ENCODE data around the gene HPCAL1.

HPCAL1 gene

GRCh38 chr2:10471955-10472354 lies 169.3 kb downstream of the HPCAL1 start:
- no peaks in the 10 kb centered on the region for H3K4me1 ChIP-seq (ENCODE audit: insufficient read depth, low read length, poor library complexity, severe bottlenecking)
- H4K20me1 ChIP-seq (ENCODE audit: insufficient read depth, low read length, poor library complexity, severe bottlenecking): no peaks in the 10 kb centered on the region
- H3K9ac ChIP-seq (ENCODE audit: low read depth, low read length, poor library complexity, severe bottlenecking): no peak overlapping the region
- H3K36me3 ChIP-seq (ENCODE audit: insufficient read depth, low read length): no peaks in the 10 kb centered on the region
- H3K4me2 ChIP-seq (ENCODE audit: low read depth, low read length, poor library complexity, severe bottlenecking): no peak overlapping the region
- H2AFZ ChIP-seq (ENCODE audit: low read length): no peak overlapping the region
- H3K9me3 ChIP-seq (ENCODE audit: insufficient read depth, low read depth, low read length): no peaks in the 10 kb centered on the region
- no peaks in the 10 kb centered on the region for H3K27me3 ChIP-seq (ENCODE audit: insufficient read depth, low read length, poor library complexity, severe bottlenecking)
- H3F3A ChIP-seq (ENCODE audit: low read depth): no peaks in the 10 kb centered on the region
- H3K79me2 ChIP-seq (ENCODE audit: insufficient read depth, low read length): no peaks in the 10 kb centered on the region
- TF ChIP-seq, protein P1, sequence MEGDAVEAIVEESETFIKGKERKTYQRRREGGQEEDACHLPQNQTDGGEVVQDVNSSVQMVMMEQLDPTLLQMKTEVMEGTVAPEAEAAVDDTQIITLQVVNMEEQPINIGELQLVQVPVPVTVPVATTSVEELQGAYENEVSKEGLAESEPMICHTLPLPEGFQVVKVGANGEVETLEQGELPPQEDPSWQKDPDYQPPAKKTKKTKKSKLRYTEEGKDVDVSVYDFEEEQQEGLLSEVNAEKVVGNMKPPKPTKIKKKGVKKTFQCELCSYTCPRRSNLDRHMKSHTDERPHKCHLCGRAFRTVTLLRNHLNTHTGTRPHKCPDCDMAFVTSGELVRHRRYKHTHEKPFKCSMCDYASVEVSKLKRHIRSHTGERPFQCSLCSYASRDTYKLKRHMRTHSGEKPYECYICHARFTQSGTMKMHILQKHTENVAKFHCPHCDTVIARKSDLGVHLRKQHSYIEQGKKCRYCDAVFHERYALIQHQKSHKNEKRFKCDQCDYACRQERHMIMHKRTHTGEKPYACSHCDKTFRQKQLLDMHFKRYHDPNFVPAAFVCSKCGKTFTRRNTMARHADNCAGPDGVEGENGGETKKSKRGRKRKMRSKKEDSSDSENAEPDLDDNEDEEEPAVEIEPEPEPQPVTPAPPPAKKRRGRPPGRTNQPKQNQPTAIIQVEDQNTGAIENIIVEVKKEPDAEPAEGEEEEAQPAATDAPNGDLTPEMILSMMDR (conservative IDR thresholded peaks at IDR 0.05; ENCODE audit: low read length): no peak
- TF ChIP-seq EZH2phosphoT487 (IDR thresholded peaks at IDR 0.05; ENCODE audit: borderline replicate concordance): no peak
- H3K4me3 ChIP-seq (ENCODE audit: low read length, poor library complexity, severe bottlenecking): no peak overlapping the region
- H3K9me2 ChIP-seq (replicated peaks; ENCODE audit: low read depth, low read length): no peaks in the 10 kb centered on the region

DNA sequence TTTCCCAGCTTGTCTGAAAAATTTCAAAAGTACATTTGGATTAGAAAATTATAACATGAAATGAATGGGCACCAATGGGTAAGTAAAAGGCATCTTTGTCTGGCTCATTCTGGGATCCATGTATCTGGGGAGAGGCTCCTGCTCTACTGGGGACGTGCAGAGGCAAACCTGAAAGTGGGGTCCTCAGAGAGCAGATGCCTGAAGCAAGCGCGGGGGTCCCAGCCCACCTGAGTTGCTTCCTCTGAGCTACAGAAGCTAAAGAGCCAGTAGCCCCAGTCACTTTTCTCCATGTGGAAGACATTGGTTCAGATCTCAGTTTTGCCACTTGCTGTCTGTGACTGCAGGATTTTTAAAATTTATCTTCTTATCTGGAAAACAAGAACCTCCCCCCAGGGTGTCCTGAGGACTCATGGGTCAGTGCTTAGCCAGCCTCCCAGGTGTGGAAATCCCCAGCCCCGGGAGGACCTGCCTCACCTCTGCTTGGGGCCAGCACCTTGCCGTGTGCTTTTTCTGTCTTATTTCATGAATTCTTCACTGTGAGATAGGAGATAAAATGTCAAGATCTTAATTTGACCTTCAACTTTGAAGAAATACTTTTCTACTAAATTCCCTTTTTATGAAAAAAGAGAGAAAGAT lies 170.5 kb downstream of the HPCAL1 start:
- Histone ChIP-seq H3K9me2 (replicated peaks; ENCODE audit: low read depth, low read length) (no peaks in the 10 kb centered on the region), H3K9me3 (ENCODE audit: insufficient read depth, low read depth, low read length) (no peaks in the 10 kb centered on the region), H3K27me3 (ENCODE audit: insufficient read depth, low read length, poor library complexity, severe bottlenecking) (no peaks in the 10 kb centered on the region), H3K4me1 (ENCODE audit: insufficient read depth, low read length, poor library complexity, severe bottlenecking) (no peaks in the 10 kb centered on the region), H3K4me3 (ENCODE audit: low read length, poor library complexity, severe bottlenecking) (no peak overlapping the region), H3K4me2 (ENCODE audit: low read depth, low read length, poor library complexity, severe bottlenecking) (no peak overlapping the region), H3K79me2 (ENCODE audit: insufficient read depth, low read length) (no peaks in the 10 kb centered on the region), H4K20me1 (ENCODE audit: insufficient read depth, low read length, poor library complexity, severe bottlenecking) (no peaks in the 10 kb centered on the region), H3K9ac (ENCODE audit: low read depth, low read length, poor library complexity, severe bottlenecking) (no peak overlapping the region), H3F3A (ENCODE audit: low read depth) (no peaks in the 10 kb centered on the region), H2AFZ (ENCODE audit: low read length) (no peak overlapping the region), H3K36me3 (ENCODE audit: insufficient read depth, low read length) (no peaks in the 10 kb centered on the region)
- no peak for TF ChIP-seq EZH2phosphoT487 (IDR thresholded peaks at IDR 0.05; ENCODE audit: borderline replicate concordance)
- TF ChIP-seq, protein P1 (conservative IDR thresholded peaks at IDR 0.05; ENCODE audit: low read length): no peak

GRCh38 chr2:10475221-10475722 lies 172.6 kb downstream of the HPCAL1 start:
- TF ChIP-seq EZH2phosphoT487 (IDR thresholded peaks at IDR 0.05; ENCODE audit: borderline replicate concordance): no peak
- TF ChIP-seq, protein P1 (conservative IDR thresholded peaks at IDR 0.05; ENCODE audit: low read length): no peak
- Histone ChIP-seq H4K20me1 (ENCODE audit: insufficient read depth, low read length, poor library complexity, severe bottlenecking) (no peaks in the 10 kb centered on the region), H3K79me2 (ENCODE audit: insufficient read depth, low read length) (no peaks in the 10 kb centered on the region), H3K9me3 (ENCODE audit: insufficient read depth, low read depth, low read length) (no peaks in the 10 kb centered on the region), H3F3A (ENCODE audit: low read depth) (no peaks in the 10 kb centered on the region), H3K4me1 (ENCODE audit: insufficient read depth, low read length, poor library complexity, severe bottlenecking) (no peaks in the 10 kb centered on the region), H3K9me2 (replicated peaks; ENCODE audit: low read depth, low read length) (no peaks in the 10 kb centered on the region), H3K4me2 (ENCODE audit: low read depth, low read length, poor library complexity, severe bottlenecking) (no peak overlapping the region), H3K9ac (ENCODE audit: low read depth, low read length, poor library complexity, severe bottlenecking) (no peak overlapping the region), H3K36me3 (ENCODE audit: insufficient read depth, low read length) (no peaks in the 10 kb centered on the region), H2AFZ (ENCODE audit: low read length) (no peak overlapping the region), H3K27me3 (ENCODE audit: insufficient read depth, low read length, poor library complexity, severe bottlenecking) (no peaks in the 10 kb centered on the region), H3K4me3 (ENCODE audit: low read length, poor library complexity, severe bottlenecking) (no peak overlapping the region)

Measured in Loucy (cell line).